ENCODE data around the gene FRMD5.
"Not testable (repeated sequence)": the region's sequence is repeated elsewhere in the genome, so short reads cannot be mapped to it uniquely, and the experiment has no call there.

FRMD5 gene

DNA sequence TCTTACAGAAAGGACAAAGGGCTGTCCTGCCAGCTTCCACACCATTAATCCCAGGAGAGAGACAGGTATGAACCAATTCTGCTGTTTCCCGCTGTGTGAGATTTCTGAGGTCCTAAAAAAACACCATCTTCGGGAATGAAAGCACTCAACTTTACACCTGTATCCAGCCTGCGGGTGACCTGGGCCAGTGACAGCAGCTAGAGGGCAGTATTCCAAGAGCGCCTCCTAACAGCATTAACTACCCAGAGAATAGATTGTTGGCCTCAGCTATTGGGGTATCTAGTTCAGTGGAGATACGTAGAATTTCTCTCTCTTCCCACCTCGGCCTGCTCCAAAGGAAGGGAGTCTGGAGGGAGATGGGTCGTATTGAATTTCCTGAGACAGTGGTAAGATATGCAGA is 313.1 kb downstream of the FRMD5 start:
- no peak for DNase-seq

GRCh38 chr15:43881245-43881644 is 313.8 kb downstream of the FRMD5 start:
- DNase-seq, result no peak

- DNase-seq, result no peak
Measured at GRCh38 chr15:43880406-43881194, 314.5 kb downstream of the FRMD5 start.

- no peak for DNase-seq
Measured at GRCh38 chr15:43879386-43880355, 315.4 kb downstream of the FRMD5 start.

DNA sequence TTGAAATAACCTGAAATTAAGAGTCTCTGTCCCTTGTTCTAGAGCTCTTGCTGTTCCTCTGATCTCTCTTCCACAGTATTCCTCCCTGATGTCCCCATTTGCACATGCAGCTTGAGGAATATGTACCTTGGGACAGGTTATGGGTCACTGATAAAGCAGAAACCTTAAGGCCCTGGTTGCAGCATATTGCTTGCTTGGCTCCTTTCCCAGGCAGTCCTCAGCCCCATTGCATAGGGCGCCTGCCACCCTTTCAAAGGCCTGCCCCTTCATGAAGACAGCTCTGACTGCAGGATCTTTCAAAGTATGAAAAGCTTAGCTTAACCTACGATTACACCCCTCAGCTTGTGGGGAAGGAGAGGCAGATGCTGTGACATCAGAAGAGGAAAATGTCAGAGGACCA is 316.6 kb downstream of the FRMD5 start:
- no peak for DNase-seq

DNA sequence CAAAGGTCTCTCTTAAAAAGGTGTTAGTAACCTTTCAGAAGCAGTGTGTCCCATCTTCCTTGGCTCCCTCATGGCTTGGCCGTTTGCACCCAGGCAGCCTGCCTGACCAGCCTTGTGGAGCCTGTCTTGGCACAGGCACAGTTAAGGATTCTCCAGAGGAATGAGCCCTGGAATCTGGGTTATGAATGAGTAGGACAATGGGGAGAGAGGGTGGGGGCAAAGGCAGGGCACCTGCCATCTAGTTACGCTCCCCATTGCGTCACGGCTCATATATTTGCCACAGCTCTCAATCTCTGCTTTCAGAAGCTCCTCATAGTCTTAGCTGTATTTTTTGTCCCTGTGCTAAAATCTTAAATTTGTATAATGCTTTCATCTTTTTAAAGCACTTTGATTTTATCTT is 317.7 kb downstream of the FRMD5 start:
- no peak for DNase-seq

- DNase-seq, result no peak
Measured at GRCh38 chr15:43876872-43877271, 318.2 kb downstream of the FRMD5 start.

GRCh38 chr15:43873651-43874050 is 321.4 kb downstream of the FRMD5 start:
- DNase-seq, result no peak

DNA sequence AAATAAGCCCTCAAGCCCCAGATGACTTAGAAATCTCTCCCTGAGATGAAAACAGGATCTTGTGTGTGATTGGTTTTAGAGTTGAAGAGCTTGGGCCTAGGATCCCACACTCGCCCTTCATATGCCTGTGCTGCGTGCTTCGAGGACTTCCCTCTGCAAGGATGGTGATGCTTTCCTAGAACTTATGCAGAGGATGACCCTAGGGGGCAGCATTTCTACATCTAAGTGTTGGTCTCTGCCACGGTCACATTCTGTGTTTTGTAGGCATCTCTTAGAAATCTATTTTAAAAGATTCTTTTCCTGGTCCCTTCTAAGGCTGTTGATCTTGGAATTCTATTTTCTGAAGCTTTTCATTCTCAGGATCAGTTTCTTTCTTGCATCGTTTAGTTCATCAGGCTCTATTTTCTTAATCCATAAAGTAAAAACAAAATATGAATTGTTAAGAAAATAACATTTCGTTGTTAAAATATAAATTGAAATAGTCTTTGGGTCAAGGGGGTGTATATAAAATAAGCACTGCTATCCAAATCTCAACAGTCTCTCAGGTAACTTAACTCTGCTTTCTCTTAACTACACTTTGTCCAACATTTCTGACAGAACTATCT is 322.6 kb downstream of the FRMD5 start:
- peak; percentile 57 for DNase-seq

GRCh38 chr15:43871835-43872234 is 323.2 kb downstream of the FRMD5 start:
- no peak for DNase-seq

DNA sequence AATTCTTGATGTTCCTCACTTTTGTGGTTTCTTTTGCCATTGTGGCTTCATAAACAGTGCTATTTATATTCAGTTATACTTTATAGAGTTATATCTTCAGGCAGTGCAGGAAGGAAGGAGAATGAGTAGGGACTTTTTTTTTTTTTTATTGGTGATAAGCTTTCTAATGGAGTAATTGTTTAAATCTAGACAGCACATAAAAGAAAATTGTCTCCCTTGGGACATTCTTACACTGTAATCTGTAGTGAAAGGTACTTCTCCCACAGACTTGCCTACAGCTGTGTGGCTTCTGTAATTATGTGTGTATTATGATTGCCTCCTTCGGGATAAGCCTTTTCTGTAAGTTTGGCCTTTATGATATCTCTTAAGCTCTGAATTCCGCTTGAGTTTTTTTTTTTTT is 326.7 kb downstream of the FRMD5 start:
- no peak for DNase-seq

GRCh38 chr15:43867096-43867495 is 328.0 kb downstream of the FRMD5 start:
- no peak for DNase-seq

GRCh38 chr15:43866636-43867035 is 328.4 kb downstream of the FRMD5 start:
- not testable (repeated sequence) for DNase-seq

DNA sequence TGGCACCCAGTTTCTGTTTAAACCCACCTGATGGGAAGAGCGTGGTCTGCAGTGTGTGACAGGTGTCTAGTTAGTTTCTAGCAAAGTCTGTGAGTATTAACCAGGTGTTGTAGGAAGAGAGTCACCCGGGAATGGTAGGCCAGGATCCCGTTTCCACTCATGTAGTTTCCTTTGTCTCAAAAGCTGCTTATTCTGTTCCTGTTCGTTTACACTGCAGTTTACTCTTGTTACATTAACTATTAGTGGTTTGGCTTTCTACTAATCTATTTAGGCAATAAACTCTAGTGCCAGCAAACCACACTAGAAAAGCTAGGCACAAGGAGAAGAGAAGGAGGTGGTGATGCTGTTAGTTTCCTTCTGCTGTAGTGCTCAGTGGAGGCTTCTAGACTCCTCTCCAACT is 335.5 kb downstream of the FRMD5 start:
- DNase-seq, result no peak

GRCh38 chr15:43854801-43855200 is 340.3 kb downstream of the FRMD5 start:
- no peak for DNase-seq

DNA sequence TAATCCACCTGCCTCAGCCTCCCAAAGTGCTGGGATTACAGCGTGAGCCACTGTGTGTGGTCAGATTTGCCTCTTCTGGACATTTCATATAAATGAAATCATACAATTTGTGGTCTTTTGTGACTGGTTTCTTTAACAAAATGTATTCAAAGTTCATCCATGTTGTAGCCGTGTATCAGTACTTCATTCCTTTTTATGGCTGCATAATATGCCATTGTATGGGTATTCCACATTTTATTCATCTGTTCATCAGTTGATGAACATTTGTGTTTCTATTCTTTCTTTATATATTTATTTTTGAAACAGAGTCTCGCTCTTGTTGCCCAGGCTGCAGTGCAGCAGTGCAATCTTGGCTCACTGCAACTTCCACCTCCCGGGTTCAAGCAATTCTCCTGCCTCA is 342.5 kb downstream of the FRMD5 start:
- no peak for DNase-seq

GRCh38 chr15:43851251-43851650 is 343.8 kb downstream of the FRMD5 start:
- no peak for DNase-seq

- no peak for DNase-seq
Measured at GRCh38 chr15:43845421-43845820, 349.6 kb downstream of the FRMD5 start.

DNA sequence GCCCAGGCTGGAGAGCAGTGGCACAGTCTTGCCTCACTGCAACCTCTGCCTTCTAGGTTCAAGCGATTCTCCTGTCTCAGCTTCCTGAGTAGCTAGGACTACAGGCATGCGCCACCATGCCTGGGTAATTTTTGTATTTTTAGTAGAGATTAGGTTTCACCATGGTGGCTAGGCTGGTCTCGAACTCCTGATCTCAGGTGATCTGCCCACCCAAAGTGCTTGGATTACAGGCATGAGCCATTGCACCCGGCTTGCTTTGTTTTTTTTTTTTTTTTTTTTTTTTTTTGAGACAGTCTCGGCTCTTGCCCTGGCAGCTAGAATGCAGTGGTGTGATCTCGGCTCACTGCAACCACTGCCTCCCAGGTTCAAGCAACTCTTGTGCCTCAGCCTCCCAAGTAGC is 362.6 kb downstream of the FRMD5 start:
- DNase-seq, result not testable (repeated sequence)

DNA sequence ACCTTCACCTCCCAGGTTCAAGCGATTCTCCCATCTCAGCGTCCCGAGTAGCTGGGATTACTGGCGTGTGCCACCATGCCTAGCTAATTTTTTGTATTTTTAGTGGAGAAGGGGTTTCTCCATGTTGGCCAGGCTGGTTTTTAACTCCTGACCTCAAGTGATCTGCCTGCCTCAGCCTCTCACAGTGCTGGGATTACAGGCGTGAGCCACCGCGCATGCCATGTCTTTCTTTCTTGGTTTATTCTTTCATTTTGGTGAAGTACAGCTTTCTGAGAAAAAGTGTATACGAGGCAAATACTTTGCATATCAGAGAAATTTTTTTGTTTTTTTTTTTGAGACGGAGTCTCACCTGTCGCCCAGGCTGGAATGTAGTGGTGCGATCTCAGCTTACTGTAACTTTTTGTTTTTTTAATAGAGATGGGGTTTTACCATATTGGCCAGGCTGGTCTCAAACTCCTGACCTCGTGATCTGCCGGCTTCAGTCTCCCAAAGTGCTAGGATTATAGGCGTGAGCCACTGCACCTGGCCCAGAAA is 363.5 kb downstream of the FRMD5 start:
- DNase-seq, result not testable (repeated sequence)

GRCh38 chr15:43830691-43831275 is 364.3 kb downstream of the FRMD5 start:
- not testable (repeated sequence) for DNase-seq

DNA sequence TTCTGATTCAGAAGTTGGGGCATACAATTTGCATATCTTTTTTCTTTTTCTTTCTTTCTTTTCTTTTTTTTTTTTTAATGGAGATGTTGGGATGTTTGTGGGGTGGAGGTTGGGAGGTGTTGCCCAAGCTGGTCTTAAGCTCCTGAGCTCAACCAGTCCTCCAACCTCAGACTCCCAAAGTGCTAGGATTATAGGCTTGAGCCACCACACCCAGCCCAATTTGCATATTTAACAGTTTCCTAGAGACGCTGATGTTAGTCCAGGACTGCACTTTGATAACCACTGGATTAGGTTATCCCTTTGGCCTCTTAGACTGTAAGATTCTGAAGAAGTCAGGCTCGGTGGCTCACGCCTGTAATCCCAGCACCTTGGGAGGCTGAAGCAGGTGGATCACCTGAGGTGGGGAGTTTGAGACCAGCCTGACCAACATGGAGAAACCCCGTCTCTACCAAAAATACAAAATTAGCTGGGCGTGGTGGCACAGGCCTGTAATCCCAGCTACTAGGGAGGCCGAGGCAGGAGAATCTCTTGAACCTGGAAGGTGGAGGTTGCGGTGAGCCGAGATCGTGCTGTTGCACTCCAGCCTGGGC is 365.0 kb downstream of the FRMD5 start:
- DNase-seq, result not testable (repeated sequence)

All from right hindlimb (tissue), 1 donor.